Lung (tissue), 12 donors: ENCODE measurements around the gene TROAP. TPM values are rescaled to one million over a fixed set of nuclear protein-coding genes. Genes with fewer than 3 reads are reported as not detected.

Experiments
- ATAC-seq: fragments of 200-7000 bp; cut with Tn5 transposase; one replicate; pipeline ENCODE4 v1.9.1; 2020; ENCODE audit warnings: moderate number of reproducible peaks; ENCODE audit not compliant: insufficient read depth, low FRiP score
- DNase-seq, 3 donors: peaks; one replicate each; pipeline ENCODE4 v3.0.0-alpha.2; 2013 to 2017
- H3K27ac ChIP-seq, 2 donors: one replicate each; pipeline ENCODE4 v1.5.1; 2013; ENCODE audit warnings: mild to moderate bottlenecking in 2 of 2, moderate library complexity in 2 of 2, control low read depth in 1 of 2, inconsistent platforms in 1 of 2, low read depth in 1 of 2, low read length in 1 of 2
- H3K27me3 ChIP-seq, 3 donors: one replicate each; pipeline ENCODE4 v1.5.1; 2013; ENCODE audit warnings: low read length in 2 of 3; ENCODE audit not compliant: control insufficient read depth in 3 of 3, insufficient read depth in 3 of 3
- H3K36me3 ChIP-seq, 4 donors: one replicate each; pipeline ENCODE4 v1.5.1; 2013; ENCODE audit warnings: low read length in 4 of 4, mild to moderate bottlenecking in 1 of 4, moderate library complexity in 1 of 4; ENCODE audit not compliant: control insufficient read depth in 4 of 4, insufficient read depth in 4 of 4
- H3K4me1 ChIP-seq, 5 donors: one replicate each; pipeline ENCODE4 v1.5.1; 2013; ENCODE audit warnings: low read length in 5 of 5, mild to moderate bottlenecking in 2 of 5, moderate library complexity in 1 of 5; ENCODE audit not compliant: control insufficient read depth in 5 of 5, insufficient read depth in 5 of 5
- H3K4me3 ChIP-seq: one replicate; pipeline ENCODE4 v1.5.1; 2013; ENCODE audit warnings: mild to moderate bottlenecking, control low read depth, moderate library complexity
- H3K9ac ChIP-seq, 2 donors: one replicate each; pipeline ENCODE4 v1.5.1; 2013; ENCODE audit warnings: low read length in 2 of 2, control low read depth in 1 of 2; ENCODE audit not compliant: insufficient read depth in 1 of 2
- H3K9me3 ChIP-seq, 4 donors: one replicate each; pipeline ENCODE4 v1.5.1; 2013; ENCODE audit warnings: low read length in 3 of 4, mild to moderate bottlenecking in 1 of 4, moderate library complexity in 1 of 4; ENCODE audit not compliant: control insufficient read depth in 4 of 4, insufficient read depth in 3 of 4
- CTCF ChIP-seq: IDR thresholded peaks from 2 replicates; pipeline ENCODE4 v1.5.1; 2012; ENCODE audit warnings: mild to moderate bottlenecking; ENCODE audit errors: control extremely low read depth, extremely low read depth
- WGBS, 2 donors: extraction: QIAGEN DNeasy Blood & Tissue Kit; methylation state at CpG; one replicate each; pipeline ENCODE4 v1.1.7; 2013; 5-methylcytosine and 5-hydroxymethylcytosine counted together
- polyA plus RNA-seq, 2 donors: library from polyadenylated mRNA; stranded (reverse); fragments of 200-250 nt; gene quantifications; one replicate each; pipeline ENCODE4 v1.2.1, GENCODE V29; 2013
- total RNA-seq, 2 donors: library from RNA; depleted of rRNA in 1 of 2; stranded (reverse); fragments of >200 nt in 1 of 2; gene quantifications; one replicate each; pipeline ENCODE4 v1.2.1, GENCODE V29; 2014 to 2021
- donor health status: control.
- donor health status: control.
- donor health status: Bipolar disorder and iron deficiency.
- donor health status: healthy.
- donor health status: DM: yes; HTN: yes; CAD: no.

The TROAP gene
- total and polyA plus RNA-seq, 4 donors, result 1.2 to 4.6 (median 3.2) TPM

GRCh38 chr12:49355913-49356312, 32.9 kb downstream of the TROAP start:
- Histone ChIP-seq H3K9ac (no peak overlapping the region), H3K9me3 (no peaks in the 10 kb centered on the region), H3K4me1 (peaks cover 0 to 6% (median 0%) of the 10 kb centered on the region in 5 donors), H3K27ac (no peak overlapping the region), H3K36me3 (no peaks in the 10 kb centered on the region), H3K27me3 (no peaks in the 10 kb centered on the region), H3K4me3 (no peak overlapping the region)
- no peak for TF ChIP-seq CTCF
- DNase-seq (no peak), ATAC-seq (no peak)
- 95 to 97% methylated on average over 10 of the region's 10 CpGs for WGBS, 2 donors

GRCh38 chr12:49357103-49357678, 34.1 kb downstream of the TROAP start:
- H3K27me3 ChIP-seq, result no peaks in the 10 kb centered on the region
- H3K9me3 ChIP-seq, result no peaks in the 10 kb centered on the region
- WGBS, 2 donors, result 14% methylated on average over 3 of the region's 3 CpGs
- no peak overlapping the region for H3K4me3 ChIP-seq
- no peaks in the 10 kb centered on the region for H3K36me3 ChIP-seq
- no peak overlapping the region for H3K27ac ChIP-seq
- H3K9ac ChIP-seq, result no peak overlapping the region
- ATAC-seq (no peak), DNase-seq (peak in 2 of 3 donors; percentile 55 to 61)
- peaks cover 0 to 6% (median 0%) of the 10 kb centered on the region in 5 donors for H3K4me1 ChIP-seq
- no peak for TF ChIP-seq CTCF

GRCh38 chr12:49358483-49359141, 35.6 kb downstream of the TROAP start:
- WGBS, 2 donors, result 25 to 35% methylated on average over 7 of the region's 7 CpGs
- no peak overlapping the region for H3K9ac ChIP-seq
- peak; percentile 85 for TF ChIP-seq CTCF
- no peak overlapping the region for H3K4me3 ChIP-seq
- no peak overlapping the region for H3K27ac ChIP-seq
- no peaks in the 10 kb centered on the region for H3K36me3 ChIP-seq
- DNase-seq (peak; percentile 65 to 81 (median 78)), ATAC-seq (peak; percentile 62)
- H3K27me3 ChIP-seq, result no peaks in the 10 kb centered on the region
- H3K4me1 ChIP-seq, result peaks cover 0 to 6% (median 0%) of the 10 kb centered on the region in 5 donors
- no peaks in the 10 kb centered on the region for H3K9me3 ChIP-seq
